ENCODE measurements around the gene CYP2F1. TPM values are rescaled to one million over a fixed set of nuclear protein-coding genes. Genes with fewer than 3 reads are reported as not detected.
"Not testable (repeated sequence)": the region's sequence is repeated elsewhere in the genome, so short reads cannot be mapped to it uniquely, and the experiment has no call there.

The CYP2F1 gene
- total and polyA plus RNA-seq, 8 donors = 0.30 TPM; not detected in 7

- intact Hi-C loops (cut with DNase I; ENCODE audit: low total_unique reads) = no loop called here
- WGBS, 5 donors = 93 to 97% (median 94%) methylated on average over 23 to 31 of the region's 31 CpGs
- Histone ChIP-seq H3K36me3 (no peaks in the 10 kb centered on the region), H3K27ac (no peak overlapping the region), H3K4me1 (peaks cover 0 to 22% (median 8%) of the 10 kb centered on the region in 4 donors), H3K27me3 (peaks cover 0 to 10% (median 0%) of the 10 kb centered on the region in 3 donors), H3K9me3 (no peaks in the 10 kb centered on the region), H3K4me3 (peak overlapping the region in 1 of 4 donors; percentile 50)
- TF ChIP-seq EP300 (IDR thresholded peaks at IDR 0.05) = no peak
- TF ChIP-seq POLR2AphosphoS5 (IDR thresholded peaks at IDR 0.05) = no peak
- no peak for TF ChIP-seq POLR2A (IDR thresholded peaks at IDR 0.05)
- no peak for TF ChIP-seq CTCF (IDR thresholded peaks at IDR 0.05)
- DNase-seq = no peak
Observed at GRCh38 chr19:41136636-41137455, 22.6 kb downstream of the CYP2F1 start.

GRCh38 chr19:41144403-41144802, 30.2 kb downstream of the CYP2F1 start:
- Histone ChIP-seq H3K27ac (no peak overlapping the region), H3K27me3 (peaks cover 0 to 20% (median 0%) of the 10 kb centered on the region in 3 donors), H3K4me1 (no peaks in the 10 kb centered on the region), H3K4me3 (no peak overlapping the region), H3K9me3 (no peaks in the 10 kb centered on the region), H3K36me3 (no peaks in the 10 kb centered on the region)
- intact Hi-C loops (cut with DNase I; ENCODE audit: low total_unique reads) = loop anchor here (5.0 kb wide), 1 partner anchor 162 kb away; no protein-coding TSS in a partner anchor
- 21 to 33% (median 31%) methylated on average over 7 of the region's 7 CpGs for WGBS, 5 donors
- DNase-seq = peak; percentile 86 to 89
- TF ChIP-seq EP300 (IDR thresholded peaks at IDR 0.05) = no peak
- peak in 5 of 7 experiments; percentile 61 to 88 (median 81) for TF ChIP-seq CTCF (IDR thresholded peaks at IDR 0.05)
- TF ChIP-seq POLR2AphosphoS5 (IDR thresholded peaks at IDR 0.05) = peak in 1 of 3 donors; percentile 26

GRCh38 chr19:41149831-41150230, 35.6 kb downstream of the CYP2F1 start:
- Histone ChIP-seq H3K27ac (no peak overlapping the region), H3K4me1 (no peaks in the 10 kb centered on the region), H3K9me3 (no peaks in the 10 kb centered on the region), H3K36me3 (no peaks in the 10 kb centered on the region), H3K27me3 (peaks cover 0 to 20% (median 0%) of the 10 kb centered on the region in 3 donors), H3K4me3 (no peak overlapping the region)
- intact Hi-C loops (cut with DNase I; ENCODE audit: low total_unique reads) = no loop called here
- TF ChIP-seq EP300 (IDR thresholded peaks at IDR 0.05) = no peak
- TF ChIP-seq CTCF (IDR thresholded peaks at IDR 0.05) = no peak
- TF ChIP-seq POLR2AphosphoS5 (IDR thresholded peaks at IDR 0.05) = no peak
- no peak for TF ChIP-seq POLR2A (IDR thresholded peaks at IDR 0.05)
- DNase-seq = no peak
- 82 to 100% (median 95%) methylated on average over 2 of the region's 2 CpGs for WGBS, 5 donors

GRCh38 chr19:41150986-41151385, 36.8 kb downstream of the CYP2F1 start:
- H3K36me3 ChIP-seq; H3K27ac ChIP-seq; H3K9me3 ChIP-seq; DNase-seq; H3K4me1 ChIP-seq; H3K4me3 ChIP-seq; intact Hi-C loops (cut with DNase I; ENCODE audit: low total_unique reads): not testable (repeated sequence)
- WGBS, 5 donors = 69 to 83% (median 79%) methylated on average over 7 of the region's 7 CpGs
- peaks cover 0 to 20% (median 0%) of the 10 kb centered on the region in 3 donors for H3K27me3 ChIP-seq

GRCh38 chr19:41154060-41154459, 39.8 kb downstream of the CYP2F1 start:
- TF ChIP-seq CTCF (IDR thresholded peaks at IDR 0.05) (no peak), POLR2AphosphoS5 (IDR thresholded peaks at IDR 0.05) (no peak)
- Histone ChIP-seq H3K27ac (no peak overlapping the region), H3K4me3 (no peak overlapping the region), H3K9me3 (peaks cover 0 to 5% (median 0%) of the 10 kb centered on the region in 4 donors), H3K4me1 (peaks cover 0 to under 1% (median 0%) of the 10 kb centered on the region in 4 donors), H3K27me3 (peaks cover 0 to 1% (median 0%) of the 10 kb centered on the region in 3 donors), H3K36me3 (no peaks in the 10 kb centered on the region)
- DNase-seq = no peak
- WGBS, 5 donors = 67 to 92% (median 84%) methylated on average over 2 to 7 of the region's 7 CpGs
- intact Hi-C loops (cut with DNase I; ENCODE audit: low total_unique reads) = no loop called here
